ENCODE results near the gene CCDC17.

DNA sequence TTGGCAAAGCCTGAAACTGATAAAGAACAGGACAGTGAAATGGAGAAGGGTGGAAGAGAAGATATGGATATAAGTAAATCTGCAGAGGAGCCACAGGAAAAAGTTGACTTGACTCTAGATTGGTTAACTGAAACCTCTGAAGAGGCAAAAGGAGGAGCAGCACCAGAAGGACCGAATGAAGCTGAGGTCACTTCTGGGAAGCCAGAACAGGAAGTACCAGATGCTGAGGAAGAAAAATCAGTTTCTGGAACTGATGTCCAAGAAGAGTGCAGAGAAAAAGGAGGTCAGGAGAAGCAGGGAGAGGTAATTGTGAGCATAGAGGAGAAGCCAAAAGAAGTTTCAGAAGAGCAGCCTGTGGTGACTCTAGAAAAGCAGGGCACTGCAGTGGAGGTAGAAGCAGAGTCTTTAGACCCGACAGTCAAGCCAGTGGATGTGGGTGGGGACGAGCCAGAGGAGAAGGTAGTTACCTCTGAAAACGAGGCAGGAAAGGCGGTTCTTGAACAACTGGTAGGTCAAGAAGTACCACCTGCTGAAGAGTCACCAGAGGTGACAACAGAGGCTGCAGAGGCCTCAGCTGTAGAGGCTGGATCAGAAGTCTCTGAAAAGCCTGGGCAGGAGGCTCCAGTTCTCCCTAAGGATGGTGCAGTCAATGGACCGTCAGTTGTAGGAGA lies 16.3 kb downstream of the CCDC17 start:
- TF ChIP-seq POLR2A (IDR thresholded peaks at IDR 0.05; ENCODE audit: low read depth, low read length) (no peak), CTCF (IDR thresholded peaks at IDR 0.05; ENCODE audit: extremely low read depth in 1 of 2, insufficient read depth in 1 of 2, low read depth in 1 of 2, low read length in 2 of 2) (no peak), EZH2 (IDR thresholded peaks at IDR 0.05; ENCODE audit: borderline replicate concordance, low read depth, low read length, severe bottlenecking) (no peak), MYC (IDR thresholded peaks at IDR 0.05; ENCODE audit: low read depth, low read length) (no peak), POLR2AphosphoS5 (IDR thresholded peaks at IDR 0.05; ENCODE audit: insufficient read depth, low read depth, low read length) (no peak), JUN (IDR thresholded peaks at IDR 0.05; ENCODE audit: borderline replicate concordance, insufficient read depth, insufficient read length, low read depth) (no peak), GATA2 (IDR thresholded peaks at IDR 0.05; ENCODE audit: insufficient read depth, insufficient read length, low read depth, low read length) (no peak)
- TF ChIP-seq, protein P1, sequence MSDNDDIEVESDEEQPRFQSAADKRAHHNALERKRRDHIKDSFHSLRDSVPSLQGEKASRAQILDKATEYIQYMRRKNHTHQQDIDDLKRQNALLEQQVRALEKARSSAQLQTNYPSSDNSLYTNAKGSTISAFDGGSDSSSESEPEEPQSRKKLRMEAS (IDR thresholded peaks at IDR 0.05; ENCODE audit: insufficient read depth, insufficient read length): no peak
